ENCODE measurements around the gene HEY2.
"Not testable (repeated sequence)": the region's sequence is repeated elsewhere in the genome, so short reads cannot be mapped to it uniquely, and the experiment has no call there.

Gene HEY2

DNA sequence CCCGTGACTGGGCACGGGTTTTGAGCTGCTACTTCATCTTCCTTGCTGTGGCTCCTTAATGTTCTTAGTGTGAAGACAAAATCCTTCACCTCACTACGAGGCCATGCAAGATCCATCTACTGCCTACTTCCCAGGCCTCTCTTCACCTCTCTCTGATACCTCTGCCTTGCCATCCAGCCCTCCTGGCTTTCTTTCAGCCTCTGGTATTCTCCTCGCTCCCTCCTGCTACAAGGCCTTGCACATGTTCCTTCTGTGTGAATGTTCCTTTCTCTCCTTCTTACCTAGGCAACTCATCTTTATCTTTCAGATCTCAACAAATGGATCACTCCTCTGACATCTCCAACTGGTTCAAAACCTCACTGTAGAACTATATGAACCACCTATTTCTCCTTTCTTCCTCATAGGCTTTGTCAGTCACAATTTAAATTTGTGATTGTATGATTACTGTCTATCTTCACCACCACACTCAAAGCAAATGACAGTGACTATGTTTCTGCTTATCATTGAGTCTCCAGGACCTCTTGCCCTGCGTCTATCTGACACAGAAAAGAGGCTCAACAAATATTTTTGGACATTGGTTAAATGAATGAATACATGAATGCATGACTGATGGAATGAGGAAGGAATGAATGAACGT lies 19.8 kb downstream of the HEY2 start:
- TF ChIP-seq, protein P1, sequence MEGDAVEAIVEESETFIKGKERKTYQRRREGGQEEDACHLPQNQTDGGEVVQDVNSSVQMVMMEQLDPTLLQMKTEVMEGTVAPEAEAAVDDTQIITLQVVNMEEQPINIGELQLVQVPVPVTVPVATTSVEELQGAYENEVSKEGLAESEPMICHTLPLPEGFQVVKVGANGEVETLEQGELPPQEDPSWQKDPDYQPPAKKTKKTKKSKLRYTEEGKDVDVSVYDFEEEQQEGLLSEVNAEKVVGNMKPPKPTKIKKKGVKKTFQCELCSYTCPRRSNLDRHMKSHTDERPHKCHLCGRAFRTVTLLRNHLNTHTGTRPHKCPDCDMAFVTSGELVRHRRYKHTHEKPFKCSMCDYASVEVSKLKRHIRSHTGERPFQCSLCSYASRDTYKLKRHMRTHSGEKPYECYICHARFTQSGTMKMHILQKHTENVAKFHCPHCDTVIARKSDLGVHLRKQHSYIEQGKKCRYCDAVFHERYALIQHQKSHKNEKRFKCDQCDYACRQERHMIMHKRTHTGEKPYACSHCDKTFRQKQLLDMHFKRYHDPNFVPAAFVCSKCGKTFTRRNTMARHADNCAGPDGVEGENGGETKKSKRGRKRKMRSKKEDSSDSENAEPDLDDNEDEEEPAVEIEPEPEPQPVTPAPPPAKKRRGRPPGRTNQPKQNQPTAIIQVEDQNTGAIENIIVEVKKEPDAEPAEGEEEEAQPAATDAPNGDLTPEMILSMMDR (IDR thresholded peaks at IDR 0.05; ENCODE audit: borderline replicate concordance, insufficient read depth, low read depth, low read length), result no peak
- H3K4me3 ChIP-seq (ENCODE audit: low read depth, low read length), result no peak overlapping the region

DNA sequence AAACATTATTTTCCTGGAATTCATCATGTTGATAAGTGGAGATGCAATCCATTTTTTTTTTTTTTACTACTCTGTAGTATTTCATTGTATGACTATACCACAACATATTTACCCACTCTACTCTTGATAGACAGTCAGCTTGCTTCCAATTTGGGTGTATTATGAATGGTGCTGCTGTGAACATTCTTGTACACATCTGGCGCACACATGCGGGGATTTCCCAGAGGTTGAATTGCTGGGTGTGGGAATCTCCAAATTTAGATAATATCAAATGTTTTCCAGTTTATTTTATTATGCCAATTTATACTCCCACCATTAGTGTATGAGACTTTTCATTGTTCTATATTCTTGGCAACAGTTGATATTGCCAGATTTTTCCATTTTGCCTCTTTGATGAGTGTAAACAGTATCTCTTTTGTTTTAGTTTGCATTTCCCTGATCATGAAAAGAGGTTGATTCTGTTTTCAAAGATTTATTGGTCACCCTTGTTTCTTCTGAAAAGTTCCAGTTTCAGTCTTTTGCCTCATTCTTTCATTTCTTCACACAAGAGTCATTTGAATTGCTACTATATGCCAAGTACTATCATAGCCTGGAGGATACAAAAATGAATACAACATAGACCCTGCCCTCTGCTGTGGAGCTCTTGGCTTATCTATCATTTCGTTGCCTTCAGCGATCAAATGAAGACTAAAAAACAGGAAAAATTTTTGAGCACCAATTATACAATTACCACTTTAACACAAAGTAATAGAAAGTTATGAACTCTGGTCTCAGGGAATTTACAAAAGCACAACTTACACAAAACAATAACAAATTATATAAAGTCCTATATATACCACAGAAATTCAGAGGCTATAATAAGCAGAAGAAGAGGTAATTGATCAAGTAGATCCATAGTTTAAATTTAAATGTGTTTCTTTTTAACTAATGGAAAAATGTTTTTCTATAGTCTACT lies 24.2 kb downstream of the HEY2 start:
- H3K4me3 ChIP-seq (ENCODE audit: low read depth, low read length), result no peak overlapping the region
- TF ChIP-seq, protein P1 (IDR thresholded peaks at IDR 0.05; ENCODE audit: borderline replicate concordance, insufficient read depth, low read depth, low read length), result no peak

DNA sequence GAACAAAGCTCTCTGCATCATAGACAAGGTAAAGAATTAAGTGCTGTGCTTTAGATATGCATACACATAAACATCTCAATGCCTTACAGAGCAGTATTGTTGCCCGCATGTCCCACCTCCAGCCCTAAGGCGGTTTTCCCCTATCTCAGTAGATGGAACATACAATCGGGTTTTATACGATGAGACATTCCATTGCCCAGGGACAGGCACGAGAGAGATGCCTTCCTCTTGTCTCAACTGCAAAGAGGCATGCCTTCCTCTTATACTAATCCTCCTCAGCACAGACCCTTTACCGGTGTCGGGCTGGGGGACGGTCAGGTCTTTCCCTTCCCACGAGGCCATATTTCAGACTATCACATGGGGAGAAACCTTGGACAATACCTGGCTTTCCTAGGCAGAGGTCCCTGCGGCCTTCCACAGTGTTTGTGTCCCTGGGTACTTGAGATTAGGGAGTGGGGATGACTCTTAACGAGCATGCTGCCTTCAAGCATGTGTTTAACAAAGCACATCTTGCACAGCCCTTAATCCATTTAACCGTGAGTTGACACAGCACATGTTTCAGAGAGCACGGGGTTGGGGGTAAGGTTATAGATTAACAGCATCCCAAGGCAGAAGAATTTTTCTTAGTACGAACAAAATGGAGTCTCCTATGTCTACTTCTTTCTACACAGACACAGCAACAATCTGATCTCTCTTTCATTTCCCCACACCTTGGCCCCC lies 26.8 kb downstream of the HEY2 start:
- H3K4me3 ChIP-seq (ENCODE audit: low read depth, low read length), result not testable (repeated sequence)

DNA sequence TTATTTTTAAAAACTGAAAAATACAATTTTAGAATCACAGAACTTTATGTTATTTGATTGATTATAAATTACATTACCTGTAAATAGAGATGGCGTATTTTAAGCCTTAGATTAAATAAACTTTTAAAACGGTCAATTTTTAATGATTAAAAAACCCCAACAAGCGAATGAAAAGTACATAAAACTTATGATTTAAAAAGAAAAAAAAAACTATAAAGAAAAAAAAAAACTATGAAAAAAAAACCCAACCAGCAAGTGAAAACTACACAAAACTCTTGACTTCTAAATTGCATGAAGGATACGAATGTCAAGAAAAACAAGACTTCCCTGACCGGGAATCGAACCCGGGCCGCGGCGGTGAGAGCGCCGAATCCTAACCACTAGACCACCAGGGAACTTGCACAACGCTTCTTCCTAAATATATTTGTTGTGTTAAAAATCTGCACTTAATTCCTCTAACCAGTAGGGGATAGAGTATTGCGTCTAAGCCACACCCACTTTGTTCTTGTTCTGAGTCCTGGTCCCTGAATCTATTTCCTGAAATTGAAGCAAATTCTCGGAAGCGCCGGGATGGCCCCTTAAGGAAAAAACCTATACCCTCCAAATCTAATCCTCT lies 30.6 kb downstream of the HEY2 start:
- TF ChIP-seq, protein P1 (IDR thresholded peaks at IDR 0.05; ENCODE audit: borderline replicate concordance, insufficient read depth, low read depth, low read length), result no peak
- H3K4me3 ChIP-seq (ENCODE audit: low read depth, low read length), result peak overlapping the region; percentile 55

DNA sequence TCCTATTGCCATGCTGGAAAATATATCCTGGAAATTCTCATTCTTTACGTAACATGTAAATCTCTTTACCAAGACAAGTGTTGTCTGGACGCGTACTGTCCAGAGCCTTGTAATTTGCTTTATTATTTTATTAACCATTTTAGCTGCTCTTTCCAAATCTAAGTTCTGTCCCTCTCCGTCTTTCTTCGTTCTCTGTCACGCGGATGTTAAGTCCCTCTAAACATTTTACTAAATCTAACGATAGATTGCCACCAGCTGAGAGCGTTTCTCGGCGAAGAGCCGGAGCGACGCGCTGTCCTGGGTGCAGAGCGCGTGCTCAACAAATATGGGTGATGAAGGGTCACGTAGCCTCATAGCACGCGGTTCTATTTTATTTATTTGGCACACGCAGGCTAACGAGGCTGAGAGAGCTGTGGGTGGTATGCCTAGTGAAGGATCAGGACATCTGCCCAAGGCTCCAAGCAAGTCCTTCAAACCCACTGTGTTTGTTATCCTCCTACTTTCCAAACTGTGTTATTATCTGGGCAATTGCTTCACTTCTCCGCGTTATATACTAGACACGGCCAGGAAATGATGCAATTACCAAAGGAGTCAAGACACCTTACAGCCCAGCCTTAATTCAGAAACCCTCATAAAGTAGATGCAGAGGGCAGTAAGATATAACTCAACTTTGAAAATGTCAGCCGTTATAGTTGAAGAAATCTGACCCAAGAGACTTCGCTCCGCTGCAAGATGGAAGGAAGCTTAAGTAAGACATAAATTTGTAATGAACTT lies 31.3 kb downstream of the HEY2 start:
- peak overlapping the region; percentile 55 for H3K4me3 ChIP-seq (ENCODE audit: low read depth, low read length)
- TF ChIP-seq, protein P1 (IDR thresholded peaks at IDR 0.05; ENCODE audit: borderline replicate concordance, insufficient read depth, low read depth, low read length), result no peak

DNA sequence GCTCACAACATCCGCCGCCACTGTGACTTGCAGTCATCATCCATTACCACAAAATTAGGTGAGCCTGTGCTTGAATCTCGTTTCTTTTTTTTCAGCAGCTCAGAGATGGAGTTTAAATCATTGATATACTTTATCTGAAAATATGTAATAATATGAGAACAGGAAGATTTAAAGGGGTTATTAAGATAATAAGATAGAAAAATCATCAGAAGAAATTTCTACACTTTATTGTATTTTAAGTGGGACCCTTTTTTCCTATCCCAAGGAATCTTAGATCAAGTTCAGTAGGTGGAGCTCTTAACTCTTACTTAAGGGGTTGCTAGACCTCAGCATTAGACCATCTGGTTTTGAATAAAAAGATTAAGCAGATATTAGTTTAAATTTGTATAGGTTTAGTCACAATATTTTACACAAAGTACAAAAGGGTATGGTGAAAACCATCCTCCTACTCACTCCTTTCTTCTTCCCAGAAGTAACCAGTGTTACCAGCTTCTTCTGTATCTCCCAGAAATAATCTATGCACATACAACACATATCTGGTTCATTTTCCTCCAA lies 32.0 kb downstream of the HEY2 start:
- TF ChIP-seq, protein P1 (IDR thresholded peaks at IDR 0.05; ENCODE audit: borderline replicate concordance, insufficient read depth, low read depth, low read length), result no peak
- peak overlapping the region; percentile 55 for H3K4me3 ChIP-seq (ENCODE audit: low read depth, low read length)
